K562 (cell line): ENCODE measurements around the gene CPLX1. TPM values are rescaled to one million over a fixed set of nuclear protein-coding genes. Genes with fewer than 3 reads are reported as not detected.
A peak's percentile ranks its signal among the peaks of the same experiment; 100 is the strongest.

Experiments used
- ATAC-seq: fragments of 200-7000 bp; cut with Tn5 transposase; 3 replicates; pipeline ENCODE4 v1.9.1; 2020; ENCODE audit warnings: moderate library complexity
- BruUV-seq: library from RNA; stranded (reverse); fragments of 400-500 nt; replicated peaks from 2 replicates; lab custom pipeline; 2021; lab: Mats Ljungman, UMichigan
- CTCF ChIA-PET: fragments of 300-600 bp; formaldehyde crosslinking; extraction: SDS; loops from one replicate; lab custom pipeline; 2021; ENCODE audit warnings: low intra/inter-chr PET ratio; lab: Yijun Ruan, JAX
- POLR2A ChIA-PET: fragments of 300-600, 350-650 bp; sonication (Branson Sonifier 250); formaldehyde crosslinking; extraction: SDS; loops from one replicate; lab custom pipeline; 2021; ENCODE audit warnings: antibody characterized with exemption, inconsistent platforms; lab: Yijun Ruan, JAX
- DNase-seq, 4 experiments: peaks; one replicate each; pipeline versions ENCODE4 v3.0.0 to v3.0.0-alpha.2; 2011 to 2018; ENCODE audit warnings: low spot score in 3 of 4, mixed read lengths in 3 of 4; ENCODE audit errors: extremely low read depth in 1 of 4
- FAIRE-seq: peaks from 2 replicates; lab custom pipeline; 2011; peaks lifted over from hg19 to GRCh38; lab: Jason Lieb, UNC
- H2AFZ ChIP-seq: 2 replicates; pipeline ENCODE4 v1.6.0; 2011; ENCODE audit warnings: low read depth, low read length, control low read depth, inconsistent platforms
- H3K27ac ChIP-seq: fragments of 200-600 bp; 3 replicates; pipeline ENCODE4 v1.8.0; 2011; ENCODE audit warnings: low read depth, mild to moderate bottlenecking, control low read depth, inconsistent platforms, low read length, moderate library complexity, mixed read lengths; ENCODE audit errors: extremely low read depth
- H3K27me3 ChIP-seq, 2 experiments: fragments of 300-600 bp in 1 of 2; 2 replicates in 1 of 2; 3 replicates in 1 of 2; pipeline versions ENCODE4 v1.6.0 to v1.8.0; 2011; ENCODE audit warnings: inconsistent platforms in 2 of 2, low read length in 2 of 2, mild to moderate bottlenecking in 1 of 2, mixed read lengths in 1 of 2, moderate library complexity in 1 of 2; ENCODE audit not compliant: control insufficient read depth in 2 of 2, insufficient read depth in 2 of 2
- H3K36me3 ChIP-seq: fragments of 300-600 bp; 3 replicates; pipeline ENCODE4 v1.8.0; 2011; ENCODE audit warnings: mild to moderate bottlenecking, low read length, inconsistent platforms; ENCODE audit not compliant: control insufficient read depth, insufficient read depth
- H3K4me1 ChIP-seq, 2 experiments: fragments of 200-600 bp in 1 of 2; replicated peaks in 1 of 2; 2 replicates in 1 of 2; 3 replicates in 1 of 2; pipeline versions ENCODE4 v1.5.1 to v1.8.0; 2011; ENCODE audit warnings: inconsistent platforms in 2 of 2, low read length in 2 of 2, mild to moderate bottlenecking in 1 of 2, mixed read lengths in 1 of 2, moderate library complexity in 1 of 2; ENCODE audit not compliant: control insufficient read depth in 2 of 2, insufficient read depth in 2 of 2
- H3K4me2 ChIP-seq: 2 replicates; pipeline ENCODE4 v1.6.1; 2011; ENCODE audit warnings: low read length, control low read depth, inconsistent platforms, mixed read lengths; ENCODE audit not compliant: insufficient read depth
- H3K4me3 ChIP-seq: fragments of 200-600 bp; sonication (generic), shearing (Covaris generic); 2 replicates; pipeline ENCODE4 v1.5.1; 2016; ENCODE audit warnings: control low read depth, inconsistent platforms
- H3K79me2 ChIP-seq: fragments of 200-600 bp; 3 replicates; pipeline ENCODE4 v1.8.0; 2011; ENCODE audit warnings: low read length, inconsistent platforms; ENCODE audit not compliant: control insufficient read depth, insufficient read depth
- H3K9ac ChIP-seq, 2 experiments: 2 replicates each; pipeline versions ENCODE4 v1.6.0 to v1.6.1; 2011; ENCODE audit warnings: low read depth in 2 of 2, low read length in 2 of 2, control low read depth in 1 of 2, inconsistent platforms in 1 of 2, mild to moderate bottlenecking in 1 of 2, mixed read lengths in 1 of 2; ENCODE audit not compliant: insufficient read depth in 1 of 2
- H3K9me1 ChIP-seq: one replicate; pipeline ENCODE4 v1.6.0; 2011; ENCODE audit warnings: inconsistent platforms, mild to moderate bottlenecking, low read length, moderate library complexity; ENCODE audit not compliant: control insufficient read depth, insufficient read depth
- H3K9me3 ChIP-seq: replicated peaks from 2 replicates; pipeline ENCODE4 v1.5.1; 2011; ENCODE audit warnings: low read depth, low read length, inconsistent platforms; ENCODE audit not compliant: control insufficient read depth, insufficient read depth
- H4K20me1 ChIP-seq: replicated peaks from 2 replicates; pipeline ENCODE4 v1.6.1; 2011; ENCODE audit warnings: low read length, inconsistent platforms, mixed read lengths; ENCODE audit not compliant: control insufficient read depth, insufficient read depth
- ATF1 ChIP-seq, 2 experiments: fragments of 450-650 bp in 1 of 2; IDR thresholded peaks; 2 replicates each; pipeline ENCODE4 v1.6.1; 2016; ENCODE audit warnings: missing compliant biosample characterization in 1 of 2, missing genetic modification characterization in 1 of 2
- ERF ChIP-seq: fragments of 450-650 bp; formaldehyde crosslinking; IDR thresholded peaks from 2 replicates; pipeline ENCODE4 v1.4.0; 2020; ENCODE audit warnings: mild to moderate bottlenecking, mixed read lengths
- FOXK1 ChIP-seq: sonication (generic); formaldehyde crosslinking; IDR thresholded peaks from 2 replicates; pipeline ENCODE4 v1.8.0; 2022; ENCODE audit warnings: missing genetic modification reagents, mild to moderate bottlenecking, borderline replicate concordance
- HDAC2 ChIP-seq: fragments of 450-650 bp; IDR thresholded peaks from 2 replicates; pipeline ENCODE4 v1.6.1; 2016; ENCODE audit warnings: mild to moderate bottlenecking
- HSF4 ChIP-seq: fragments of 250-450 bp; sonication (Bioruptor Pico); IDR thresholded peaks from 2 replicates; pipeline ENCODE4 v2.1.2; 2022; ENCODE audit warnings: mild to moderate bottlenecking, moderate library complexity, borderline replicate concordance
- KLF10 ChIP-seq: fragments of 250-450 bp; sonication (Bioruptor Pico); IDR thresholded peaks from 2 replicates; pipeline ENCODE4 v1.6.1; 2021; ENCODE audit warnings: matching md5 sums
- NR1H2 ChIP-seq: sonication (generic); formaldehyde crosslinking; IDR thresholded peaks from 2 replicates; pipeline ENCODE4 v1.4.0; 2020; ENCODE audit warnings: mild to moderate bottlenecking, missing genetic modification reagents
- POLR2G ChIP-seq: fragments of 200-400 bp; formaldehyde crosslinking; IDR thresholded peaks from 2 replicates; pipeline ENCODE4 v1.6.1; 2017; ENCODE audit warnings: low read depth, mild to moderate bottlenecking, antibody characterized with exemption, low read length, moderate library complexity
- POLR2H ChIP-seq: IDR thresholded peaks from 2 replicates; pipeline ENCODE4 v1.6.1; 2016; ENCODE audit warnings: missing genetic modification characterization, low read depth, mild to moderate bottlenecking, control low read depth, missing compliant biosample characterization, moderate library complexity
- PRMT5 ChIP-seq: sonication (generic); formaldehyde crosslinking; IDR thresholded peaks from 2 replicates; pipeline ENCODE4 v1.5.0; 2020; ENCODE audit warnings: missing genetic modification reagents
- RBM39 ChIP-seq: fragments of 200-400 bp; formaldehyde crosslinking; optimal IDR thresholded peaks from 2 replicates; pipeline ENCODE3; 2018; ENCODE audit warnings: low read depth, low read length
- SMAD1 ChIP-seq: fragments of 150-350 bp; IDR thresholded peaks from 2 replicates; pipeline ENCODE4 v1.6.1; 2014; ENCODE audit warnings: low read length, low read depth; ENCODE audit not compliant: partially characterized antibody
- SUPT5H ChIP-seq: fragments of 450-650 bp; IDR thresholded peaks from 2 replicates; pipeline ENCODE4 v1.6.1; 2016
- ZNF165 ChIP-seq: fragments of 250-450 bp; sonication (Bioruptor Pico); IDR thresholded peaks from 2 replicates; pipeline ENCODE4 v1.4.0; 2020; ENCODE audit warnings: borderline replicate concordance
- ZNF444 ChIP-seq: fragments of 250-450 bp; sonication (Bioruptor Pico); IDR thresholded peaks from 2 replicates; pipeline ENCODE4 v1.4.0; 2020; ENCODE audit warnings: mild to moderate bottlenecking, moderate library complexity
- WGBS: fragments of 100-300 bp; shearing (Covaris generic); methylation state at CpG from one replicate; pipeline ENCODE4 v1.1.6; 2016; ENCODE audit warnings: low coverage, mixed read lengths; ENCODE audit not compliant: insufficient coverage; ENCODE audit errors: missing lambda C conversion rate; 5-methylcytosine and 5-hydroxymethylcytosine counted together
- in situ Hi-C: fragments of 300-500 bp; cut with MboI; formaldehyde crosslinking; loops from 4 replicates; pipeline ENCODE4 v1.15.0; 2018; ENCODE audit warnings: inconsistent platforms, mixed read lengths
- intact Hi-C: fragments of 100-400 bp; cut with micrococcal nuclease; formaldehyde crosslinking; loops from 2 replicates; pipeline ENCODE4 v1.14.2; 2022
- polyA plus RNA-seq, 8 experiments: library from polyadenylated mRNA; depleted of rRNA in 4 of 8; stranded (reverse) in 5 of 8; unstranded in 3 of 8; fragments of >200 nt; fragmentation: Nextera tagmentation in 2 of 8; fragmentation: Illumina TruSeq in 1 of 8; extraction: Ambion mirVana in 2 of 8; extraction: Trizol in 1 of 8; gene quantifications; 2 replicates each; pipeline versions ENCODE4 v1.2.1 to v1.2.3, GENCODE V29; 2011 to 2014; ENCODE audit warnings: inconsistent platforms in 1 of 8, missing spikeins in 1 of 8
- total RNA-seq, 7 experiments: library from RNA; depleted of rRNA in 6 of 7; stranded (reverse); fragments of >200 nt in 6 of 7; fragmentation: Illumina TruSeq in 2 of 7; extraction: Trizol in 2 of 7; gene quantifications; 2 replicates each; pipeline versions ENCODE4 v1.2.1 to v1.2.3, GENCODE V29; 2011 to 2021; ENCODE audit warnings: low replicate concordance in 1 of 7
- TF ChIP-seq, protein P1 (sequence below): fragments of 250-450 bp; sonication (Bioruptor Pico); IDR thresholded peaks from 2 replicates; pipeline ENCODE4 v1.5.0; 2021

Gene CPLX1
- total and polyA plus RNA-seq, 9 of the 15 experiments (the other 6 are each of a cell fraction or from before 2014, with no cell fraction given): 0.03 to 3.3 (median 0.17) TPM; not detected in 2

DNA sequence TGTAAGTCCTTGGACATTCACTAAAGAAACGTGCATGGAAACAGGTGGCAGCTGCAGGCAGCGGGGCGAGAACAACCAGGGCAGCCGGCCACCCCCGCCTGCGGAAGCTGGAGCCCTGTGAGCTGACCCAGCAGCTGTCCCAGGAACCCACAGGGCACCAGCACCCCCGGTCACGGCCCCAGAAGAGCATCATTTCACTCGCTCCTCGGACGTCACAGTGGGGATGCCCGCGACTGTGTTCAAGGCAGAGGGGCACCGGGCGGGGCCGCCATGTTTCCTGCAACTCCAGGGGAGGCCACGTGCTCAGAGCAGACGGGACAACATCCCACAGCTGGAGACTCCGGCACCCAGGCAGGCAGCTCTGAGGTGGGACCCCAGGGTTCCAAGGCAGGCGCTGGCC, 45.0 kb upstream of the CPLX1 start:
- DNase-seq (no peak), FAIRE-seq (no peak), ATAC-seq (no peak)
- Histone ChIP-seq H3K27me3 (no peaks in the 10 kb centered on the region), H3K9me1 (no peaks in the 10 kb centered on the region), H3K27ac (no peak overlapping the region), H3K36me3 (peaks cover 88% of the 10 kb centered on the region; the same call in 2 of the 3 replicates), H3K79me2 (no peaks in the 10 kb centered on the region), H4K20me1 (no peaks in the 10 kb centered on the region), H3K4me2 (no peak overlapping the region), H3K9me3 (peaks cover 4% of the 10 kb centered on the region; the same call in 1 of the 2 replicates), H2AFZ (no peak overlapping the region), H3K4me1 (peaks cover 0 to 22% of the 10 kb centered on the region in 2 experiments; a peak in 1 of 5 replicates), H3K4me3 (no peak overlapping the region), H3K9ac (no peak overlapping the region)
- no TSS peak for BruUV-seq
- 94% methylated on average over 9 of the region's 20 CpGs for WGBS
- in situ Hi-C loops: no loop called here
- intact Hi-C loops: no loop called here
- 0 out of 2 replicates have a peak, but pooled peaks have one; percentile 32 for TF ChIP-seq POLR2G
- TF ChIP-seq, protein P1, sequence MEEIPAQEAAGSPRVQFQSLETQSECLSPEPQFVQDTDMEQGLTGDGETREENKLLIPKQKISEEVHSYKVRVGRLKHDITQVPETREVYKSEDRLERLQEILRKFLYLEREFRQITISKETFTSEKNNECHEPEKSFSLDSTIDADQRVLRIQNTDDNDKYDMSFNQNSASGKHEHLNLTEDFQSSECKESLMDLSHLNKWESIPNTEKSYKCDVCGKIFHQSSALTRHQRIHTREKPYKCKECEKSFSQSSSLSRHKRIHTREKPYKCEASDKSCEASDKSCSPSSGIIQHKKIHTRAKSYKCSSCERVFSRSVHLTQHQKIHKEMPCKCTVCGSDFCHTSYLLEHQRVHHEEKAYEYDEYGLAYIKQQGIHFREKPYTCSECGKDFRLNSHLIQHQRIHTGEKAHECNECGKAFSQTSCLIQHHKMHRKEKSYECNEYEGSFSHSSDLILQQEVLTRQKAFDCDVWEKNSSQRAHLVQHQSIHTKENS (CRISPR knock-in tag): no peak
- ChIA-PET CTCF (interaction anchor here (0.6 kb wide), 1 partner anchor 259 kb away, joined by 4 read pairs; no protein-coding TSS in a partner anchor), POLR2A (no interaction called here)

DNA sequence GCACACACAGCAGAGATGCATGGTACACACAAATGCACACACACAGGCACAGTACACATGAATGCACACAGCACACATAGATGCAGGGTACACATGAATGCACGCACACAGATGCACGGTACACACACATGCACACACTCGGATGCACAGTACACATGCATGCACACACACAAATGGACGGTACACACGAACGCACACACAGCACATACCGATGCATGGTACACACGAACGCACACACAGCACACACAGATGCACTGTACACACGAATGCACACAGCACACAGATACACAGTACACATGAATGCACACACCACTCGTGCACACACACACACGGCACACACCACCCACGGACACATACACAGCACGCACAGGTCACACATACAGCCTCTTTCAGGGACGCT, 43.8 kb upstream of the CPLX1 start:
- peaks cover 4% of the 10 kb centered on the region; the same call in 1 of the 2 replicates for H3K9me3 ChIP-seq
- peaks cover 88% of the 10 kb centered on the region; the same call in 2 of the 3 replicates for H3K36me3 ChIP-seq
- no peak overlapping the region for H3K4me2 ChIP-seq
- no peak overlapping the region for H3K9ac ChIP-seq
- POLR2A ChIA-PET: interaction anchor here (0.6 kb wide), 1 partner anchor 191 kb away, joined by 3 read pairs; no protein-coding TSS in a partner anchor
- H3K79me2 ChIP-seq: no peaks in the 10 kb centered on the region
- peaks cover 0 to 21% of the 10 kb centered on the region in 2 experiments; a peak in 1 of 5 replicates for H3K4me1 ChIP-seq
- H4K20me1 ChIP-seq: no peaks in the 10 kb centered on the region
- no peaks in the 10 kb centered on the region for H3K9me1 ChIP-seq
- H2AFZ ChIP-seq: no peak overlapping the region
- H3K4me3 ChIP-seq: no peak overlapping the region
- intact Hi-C loops (no loop called here), in situ Hi-C loops (no loop called here)
- FAIRE-seq: peak; percentile 23
- no peak for DNase-seq
- CTCF ChIA-PET: no interaction called here
- no peaks in the 10 kb centered on the region for H3K27me3 ChIP-seq
- no peak overlapping the region for H3K27ac ChIP-seq
- BruUV-seq: no TSS peak
- WGBS: 96% methylated on average over 15 of the region's 15 CpGs
- no peak for ATAC-seq
- no peak for TF ChIP-seq KLF10 (CRISPR knock-in tag)
- TF ChIP-seq ATF1 (CRISPR knock-in tag; IDR thresholded peaks at IDR 0.05): no peak
- no peak for TF ChIP-seq ATF1 (tag; IDR thresholded peaks at IDR 0.05)
- no peak for TF ChIP-seq NR1H2 (CRISPR knock-in tag)
- TF ChIP-seq PRMT5 (CRISPR knock-in tag): no peak
- no peak for TF ChIP-seq SMAD1
- TF ChIP-seq FOXK1 (CRISPR knock-in tag): no peak
- TF ChIP-seq ZNF444: no peak
- peak; percentile 30; the same call in 1 of the 2 replicates for TF ChIP-seq SUPT5H
- TF ChIP-seq ZNF165 (CRISPR knock-in tag): no peak
- no peak for TF ChIP-seq RBM39
- no peak for TF ChIP-seq HSF4 (CRISPR knock-in tag)
- no peak for TF ChIP-seq HDAC2
- TF ChIP-seq ERF: no peak
- TF ChIP-seq POLR2H: no peak
